HepG2 (cell line): ENCODE data around the gene NTRK2. TPM values are rescaled to one million over a fixed set of nuclear protein-coding genes. Genes with fewer than 3 reads are reported as not detected.

Experiments
- ATAC-seq: fragments of 200-7000 bp; cut with Tn5 transposase; 3 replicates; pipeline ENCODE4 v1.9.1; 2020; ENCODE audit warnings: mild to moderate bottlenecking, moderate library complexity
- BruUV-seq: library from RNA; stranded (reverse); fragments of 400-500 nt; replicated peaks from 2 replicates; lab custom pipeline; 2021; lab: Mats Ljungman, UMichigan
- CTCF ChIA-PET: fragments of 300-600 bp; formaldehyde crosslinking; extraction: SDS; loops from one replicate; lab custom pipeline; 2021; ENCODE audit warnings: low total read pairs, inconsistent platforms, low intra/inter-chr PET ratio; lab: Yijun Ruan, JAX
- POLR2A ChIA-PET: fragments of 350-600 bp; sonication (Branson Sonifier 250); formaldehyde crosslinking; loops from one replicate; lab custom pipeline; 2020; ENCODE audit warnings: antibody characterized with exemption, inconsistent platforms; lab: Yijun Ruan, JAX
- DNase-seq: peaks from one replicate; pipeline ENCODE4 v3.0.0-alpha.2; 2015; ENCODE audit warnings: low spot score
- FAIRE-seq: peaks from 3 replicates; lab custom pipeline; 2011; peaks lifted over from hg19 to GRCh38; lab: Jason Lieb, UNC
- H2AFZ ChIP-seq: one replicate; pipeline ENCODE4 v1.6.1; 2011; ENCODE audit warnings: low read length, inconsistent platforms
- H3K27ac ChIP-seq: fragments of 300-600 bp; 3 replicates; pipeline ENCODE4 v1.8.0; 2011; ENCODE audit warnings: mixed run types, mild to moderate bottlenecking, mixed read lengths, low read length, inconsistent platforms; ENCODE audit not compliant: insufficient read depth; ENCODE audit errors: extremely low read length
- H3K27me3 ChIP-seq, 2 experiments: fragments of 200-600 bp in 1 of 2; 2 replicates in 1 of 2; 3 replicates in 1 of 2; pipeline versions ENCODE4 v1.6.0 to v1.8.0; 2011; ENCODE audit warnings: low read length in 2 of 2, mild to moderate bottlenecking in 2 of 2, moderate library complexity in 2 of 2, inconsistent platforms in 1 of 2; ENCODE audit not compliant: insufficient read depth in 2 of 2, control insufficient read depth in 1 of 2
- H3K36me3 ChIP-seq, 2 experiments: fragments of 200-600 bp in 1 of 2; replicated peaks in 1 of 2; 2 replicates in 1 of 2; 3 replicates in 1 of 2; pipeline versions ENCODE4 v1.5.1 to v1.8.0; 2011; ENCODE audit warnings: low read length in 2 of 2, inconsistent platforms in 1 of 2; ENCODE audit not compliant: insufficient read depth in 2 of 2, control insufficient read depth in 1 of 2
- H3K4me1 ChIP-seq: 2 replicates; pipeline ENCODE4 v1.5.1; 2012; ENCODE audit warnings: low read length, inconsistent platforms; ENCODE audit not compliant: insufficient read depth
- H3K4me2 ChIP-seq: 2 replicates; pipeline ENCODE4 v1.6.0; 2011; ENCODE audit warnings: low read depth, low read length, inconsistent platforms
- H3K4me3 ChIP-seq, 3 experiments: fragments of 200-600 bp in 1 of 3; sonication (generic), shearing (Covaris generic) in 1 of 3; replicated peaks in 1 of 3; 2 replicates each; pipeline ENCODE4 v1.5.1; 2011 to 2016; ENCODE audit warnings: low read length in 3 of 3, inconsistent platforms in 2 of 3, low read depth in 2 of 3, mild to moderate bottlenecking in 2 of 3, control low read depth in 1 of 3, mixed read lengths in 1 of 3; ENCODE audit not compliant: insufficient read depth in 1 of 3
- H3K79me2 ChIP-seq: one replicate; pipeline ENCODE4 v1.6.1; 2011; ENCODE audit warnings: low read length, inconsistent platforms; ENCODE audit not compliant: insufficient read depth
- H3K9ac ChIP-seq: 2 replicates; pipeline ENCODE4 v1.6.0; 2011; ENCODE audit warnings: mild to moderate bottlenecking, low read depth, low read length, inconsistent platforms; ENCODE audit not compliant: insufficient read depth
- H3K9me3 ChIP-seq: 2 replicates; pipeline ENCODE4 v1.5.1; 2012; ENCODE audit warnings: mild to moderate bottlenecking, low read length
- H4K20me1 ChIP-seq: 2 replicates; pipeline ENCODE4 v1.6.0; 2011; ENCODE audit warnings: inconsistent platforms, mild to moderate bottlenecking, low read length, moderate library complexity; ENCODE audit not compliant: insufficient read depth
- AHDC1 ChIP-seq: sonication (generic); formaldehyde crosslinking; IDR thresholded peaks from 2 replicates; pipeline ENCODE4 v1.5.1; 2020; ENCODE audit warnings: mild to moderate bottlenecking, missing genetic modification reagents, borderline replicate concordance
- SIN3A ChIP-seq: IDR thresholded peaks from 2 replicates; pipeline ENCODE4 v1.6.1; 2011; ENCODE audit warnings: low read depth, mild to moderate bottlenecking, control low read depth, low read length, borderline replicate concordance
- TEF ChIP-seq: sonication (generic); formaldehyde crosslinking; IDR thresholded peaks from 2 replicates; pipeline ENCODE4 v1.5.0; 2020; ENCODE audit warnings: missing genetic modification reagents
- ZKSCAN1 ChIP-seq: fragments of 150-350 bp; IDR thresholded peaks from 2 replicates; pipeline ENCODE4 v1.6.1; 2014; ENCODE audit warnings: low read length
- ZNF142 ChIP-seq: sonication (generic); formaldehyde crosslinking; IDR thresholded peaks from 2 replicates; pipeline ENCODE4 v1.4.0; 2020; ENCODE audit warnings: missing genetic modification reagents
- ZNF704 ChIP-seq: sonication (generic); formaldehyde crosslinking; IDR thresholded peaks from 2 replicates; pipeline ENCODE4 v1.8.1; 2023; ENCODE audit warnings: mild to moderate bottlenecking, inconsistent platforms, moderate library complexity, missing genetic modification reagents, borderline replicate concordance
- WGBS: methylation state at CpG from one replicate; pipeline ENCODE4 v1.1.6; 2017; ENCODE audit warnings: low lambda C conversion rate; 5-methylcytosine and 5-hydroxymethylcytosine counted together
- in situ Hi-C: cut with HindIII; loops from 2 replicates; pipeline ENCODE4 v1.10.0; 2017; ENCODE audit warnings: low pct_unique_long_range_greater_than_20kb; ENCODE audit not compliant: extremely low pct_ligation_motif_present
- intact Hi-C: fragments of 100-400 bp; cut with micrococcal nuclease; formaldehyde crosslinking; loops from one replicate; pipeline ENCODE4 v1.10.0; 2022; ENCODE audit not compliant: unreplicated experiment
- polyA plus RNA-seq, 8 experiments: library from polyadenylated mRNA; depleted of rRNA in 3 of 8; stranded (reverse) in 7 of 8; unstranded in 1 of 8; fragments of >200 nt; fragmentation: Illumina TruSeq in 4 of 8; extraction: Trizol in 4 of 8; gene quantifications; 2 replicates each; pipeline versions ENCODE4 v1.2.1 to v1.2.3, GENCODE V29; 2011 to 2016; ENCODE audit warnings: low read depth in 4 of 8, missing spikeins in 1 of 8, mixed read lengths in 1 of 8; ENCODE audit not compliant: insufficient read depth in 1 of 8
- total RNA-seq, 5 experiments: library from RNA; depleted of rRNA; stranded (reverse); fragments of >200 nt; fragmentation: Illumina TruSeq; extraction: Trizol; gene quantifications; 2 replicates each; pipeline ENCODE4 v1.2.3, GENCODE V29; 2016; ENCODE audit warnings: low read depth in 1 of 5

Gene NTRK2
- total and polyA plus RNA-seq, 2 of the 13 experiments (the other 11 are each of a cell fraction or from before 2014, with no cell fraction given), result not detected

- in situ Hi-C loops (loop anchor here (25.0 kb wide), 1 partner anchor 582 kb away; no protein-coding TSS in a partner anchor), intact Hi-C loops (no loop called here)
- Histone ChIP-seq H3K79me2 (no peaks in the 10 kb centered on the region), H4K20me1 (no peaks in the 10 kb centered on the region), H3K27me3 (no peaks in the 10 kb centered on the region), H3K27ac (no peak overlapping the region), H3K4me3 (no peak overlapping the region), H3K36me3 (no peaks in the 10 kb centered on the region), H3K9ac (no peak overlapping the region), H3K9me3 (no peaks in the 10 kb centered on the region), H2AFZ (no peak overlapping the region), H3K4me2 (no peak overlapping the region), H3K4me1 (no peaks in the 10 kb centered on the region)
- BruUV-seq, result no TSS peak
- TF ChIP-seq ZKSCAN1 (no peak), TEF (CRISPR knock-in tag) (no peak), AHDC1 (CRISPR knock-in tag) (no peak), SIN3A (no peak), ZNF142 (no peak), ZNF704 (no peak)
- no peak for ATAC-seq
- ChIA-PET POLR2A (no interaction called here), CTCF (no interaction called here)
- no peak for FAIRE-seq
- WGBS, result 23% methylated on average over 4 of the region's 4 CpGs
- DNase-seq, result no peak
Measured at GRCh38 chr9:84969084-84969483, 299.6 kb downstream of the NTRK2 start.
